HG03558 (cell line): ENCODE measurements around the gene OPCML.
A peak's percentile ranks its signal among the peaks of the same experiment; 100 is the strongest.

Source experiments
- ATAC-seq: cut with Tn5 transposase; IDR thresholded peaks from one replicate; pipeline ENCODE4 v1.9.1; 2021; ENCODE audit warnings: moderate number of reproducible peaks; ENCODE audit not compliant: unreplicated experiment; ENCODE audit errors: extremely low read depth

The OPCML gene

GRCh38 chr11:133207995-133208394, 324.3 kb downstream of the OPCML start:
- no peak for ATAC-seq

GRCh38 chr11:133206313-133207005, 325.8 kb downstream of the OPCML start:
- no peak for ATAC-seq

GRCh38 chr11:133204158-133204557, 328.1 kb downstream of the OPCML start:
- no peak for ATAC-seq

GRCh38 chr11:133202816-133203215, 329.5 kb downstream of the OPCML start:
- no peak for ATAC-seq

GRCh38 chr11:133198438-133198837, 333.9 kb downstream of the OPCML start:
- no peak for ATAC-seq

GRCh38 chr11:133197425-133197824, 334.9 kb downstream of the OPCML start:
- ATAC-seq, result no peak

GRCh38 chr11:133191931-133192330, 340.4 kb downstream of the OPCML start:
- no peak for ATAC-seq

- ATAC-seq, result no peak
Observed at GRCh38 chr11:133181667-133182066, 350.6 kb downstream of the OPCML start.

GRCh38 chr11:133181066-133181465, 351.2 kb downstream of the OPCML start:
- ATAC-seq, result no peak

GRCh38 chr11:133180201-133180600, 352.1 kb downstream of the OPCML start:
- no peak for ATAC-seq

- ATAC-seq, result no peak
Observed at GRCh38 chr11:133176748-133177147, 355.6 kb downstream of the OPCML start.

GRCh38 chr11:133175103-133175502, 357.2 kb downstream of the OPCML start:
- ATAC-seq, result no peak

- ATAC-seq, result no peak
Observed at GRCh38 chr11:133173810-133174412, 358.4 kb downstream of the OPCML start.

GRCh38 chr11:133172349-133172748, 360.0 kb downstream of the OPCML start:
- ATAC-seq, result no peak

GRCh38 chr11:133171374-133171773, 360.9 kb downstream of the OPCML start:
- ATAC-seq, result no peak

- no peak for ATAC-seq
Observed at GRCh38 chr11:133168016-133168415, 364.3 kb downstream of the OPCML start.

GRCh38 chr11:133166662-133167061, 365.6 kb downstream of the OPCML start:
- no peak for ATAC-seq

GRCh38 chr11:133164986-133165385, 367.3 kb downstream of the OPCML start:
- ATAC-seq, result no peak

GRCh38 chr11:133163463-133164419, 368.6 kb downstream of the OPCML start:
- peak; percentile 62 for ATAC-seq

GRCh38 chr11:133162227-133162626, 370.1 kb downstream of the OPCML start:
- no peak for ATAC-seq

- ATAC-seq, result no peak
Observed at GRCh38 chr11:133160754-133161153, 371.5 kb downstream of the OPCML start.
